Muscle layer of colon (tissue), 2 donors: ENCODE measurements around the gene EFNA3.

Experiments used
- H3K27ac ChIP-seq: one replicate; pipeline ENCODE4 v1.7.0; 2013; ENCODE audit warnings: low read depth, mild to moderate bottlenecking, low read length, moderate library complexity
- H3K27me3 ChIP-seq, 2 donors: one replicate each; pipeline ENCODE4 v1.7.0; 2013; ENCODE audit warnings: low read length in 2 of 2, mild to moderate bottlenecking in 2 of 2; ENCODE audit not compliant: insufficient read depth in 2 of 2, control insufficient read depth in 1 of 2
- H3K36me3 ChIP-seq: one replicate; pipeline ENCODE4 v1.7.0; 2013; ENCODE audit warnings: mild to moderate bottlenecking, low read length; ENCODE audit not compliant: insufficient read depth
- H3K4me1 ChIP-seq: one replicate; pipeline ENCODE4 v1.7.0; 2013; ENCODE audit warnings: mild to moderate bottlenecking, low read length; ENCODE audit not compliant: insufficient read depth
- H3K4me3 ChIP-seq, 2 donors: one replicate each; pipeline ENCODE4 v1.7.0; 2013; ENCODE audit warnings: low read length in 2 of 2, low read depth in 1 of 2, mild to moderate bottlenecking in 1 of 2, moderate library complexity in 1 of 2
- H3K9ac ChIP-seq: one replicate; pipeline ENCODE4 v1.7.0; 2013; ENCODE audit warnings: low read length
- H3K9me3 ChIP-seq: one replicate; pipeline ENCODE4 v1.7.0; 2013; ENCODE audit warnings: mild to moderate bottlenecking, low read length
- donor health status: abdominal sarcoma.
- donor health status: Adenocarcinoma of cecum.

Gene EFNA3

DNA sequence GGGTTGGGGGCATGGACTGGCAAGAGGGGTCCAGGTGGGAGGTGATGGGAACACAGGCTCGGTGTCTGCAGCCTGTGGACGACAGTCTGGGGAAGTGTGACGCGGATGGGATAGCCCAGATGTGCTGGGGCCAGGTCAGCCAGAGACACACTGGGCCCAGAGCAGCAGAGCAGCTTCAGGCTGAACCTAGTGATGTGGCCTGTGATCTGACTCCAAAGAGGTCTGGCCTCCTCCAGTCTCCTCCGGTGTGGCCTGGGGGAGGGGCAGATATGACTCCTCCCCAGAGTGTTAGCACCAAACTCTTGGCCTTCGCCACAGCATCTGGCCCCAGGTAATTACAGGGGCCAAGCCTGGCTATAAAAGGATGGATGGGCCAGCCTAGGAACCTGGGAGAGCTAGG is 13.5 kb downstream of the EFNA3 start:
- Histone ChIP-seq H3K9ac (no peak overlapping the region), H3K4me3 (no peak overlapping the region), H3K27me3 (no peaks in the 10 kb centered on the region), H3K36me3 (no peaks in the 10 kb centered on the region), H3K4me1 (peaks cover 28% of the 10 kb centered on the region), H3K27ac (no peak overlapping the region), H3K9me3 (no peaks in the 10 kb centered on the region)

DNA sequence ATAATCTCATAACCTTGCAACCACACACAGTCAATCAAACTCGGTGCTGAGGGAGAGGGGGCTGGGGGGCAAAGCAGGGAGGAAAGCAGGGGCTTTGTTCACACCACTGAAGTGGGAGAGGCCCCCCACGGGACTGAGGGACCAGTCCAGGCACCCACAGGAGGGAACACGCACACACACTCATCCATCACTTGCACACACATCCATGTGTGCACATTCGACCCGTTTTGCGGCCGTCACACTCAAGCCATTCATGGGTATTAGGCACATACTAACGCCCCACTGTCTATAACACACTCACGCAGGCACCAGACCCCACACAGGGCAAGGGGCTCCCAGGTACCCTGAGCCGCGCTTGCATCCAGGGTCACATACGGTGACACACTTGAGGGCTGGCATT is 14.0 kb downstream of the EFNA3 start:
- H3K27ac ChIP-seq, result no peak overlapping the region
- no peaks in the 10 kb centered on the region for H3K36me3 ChIP-seq
- H3K4me1 ChIP-seq, result peaks cover 28% of the 10 kb centered on the region
- H3K27me3 ChIP-seq, result no peaks in the 10 kb centered on the region
- no peak overlapping the region for H3K4me3 ChIP-seq
- no peaks in the 10 kb centered on the region for H3K9me3 ChIP-seq
- no peak overlapping the region for H3K9ac ChIP-seq

DNA sequence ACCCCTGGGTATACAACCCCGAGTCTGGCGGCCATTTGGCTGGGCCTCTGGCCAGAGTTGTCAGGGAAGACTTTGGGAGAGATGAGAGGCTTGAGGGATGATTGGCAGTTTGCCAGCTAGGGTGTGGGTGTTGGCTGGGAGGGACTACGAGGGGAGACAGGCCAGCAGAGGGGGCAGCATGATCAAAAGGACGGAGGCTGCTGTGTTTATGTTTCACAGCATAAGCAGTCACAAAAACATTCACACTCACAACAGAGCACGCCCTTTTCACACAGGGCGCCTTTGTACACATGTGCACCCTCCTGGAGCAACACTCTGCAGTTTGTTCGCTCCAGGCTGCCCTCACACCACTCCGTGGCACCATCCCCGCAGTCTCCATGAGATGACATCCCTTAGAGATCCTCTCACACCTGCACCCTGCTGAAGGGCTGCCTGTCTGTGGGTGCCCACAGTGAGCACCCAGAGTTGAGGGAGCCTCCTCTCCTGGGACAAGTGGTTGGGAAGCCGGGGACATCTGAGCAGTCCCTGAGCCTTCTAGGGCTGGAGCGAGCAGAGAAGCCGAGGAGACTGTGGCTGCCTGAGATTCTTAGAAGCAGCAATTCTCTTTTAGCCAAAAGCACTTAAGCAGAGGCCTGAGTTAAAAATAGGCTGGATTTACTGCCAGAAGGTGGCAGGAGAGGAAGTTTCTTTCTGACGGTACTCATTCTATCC is 15.4 kb downstream of the EFNA3 start:
- Histone ChIP-seq H3K9ac (no peak overlapping the region), H3K4me3 (peak overlapping the region; percentile 11 to 26), H3K36me3 (no peaks in the 10 kb centered on the region), H3K27me3 (no peaks in the 10 kb centered on the region), H3K27ac (peak overlapping the region; percentile 77), H3K4me1 (peaks cover 28% of the 10 kb centered on the region), H3K9me3 (no peaks in the 10 kb centered on the region)

DNA sequence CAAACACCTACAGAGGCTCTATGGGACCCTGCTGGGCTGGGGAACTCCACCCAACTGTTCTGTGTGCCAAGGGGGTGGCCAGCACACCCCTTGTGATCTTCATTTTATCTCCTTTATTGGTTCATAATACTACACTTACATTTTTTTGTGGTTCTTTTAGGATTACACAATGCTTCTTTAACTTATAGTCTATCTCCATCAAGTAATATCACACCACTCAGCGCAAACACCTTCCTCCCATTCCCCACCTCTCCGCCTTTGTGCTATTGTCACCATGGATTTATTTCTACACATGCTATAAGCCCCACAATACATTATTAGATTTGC is 15.9 kb downstream of the EFNA3 start:
- H3K27ac ChIP-seq, result peak overlapping the region; percentile 6

DNA sequence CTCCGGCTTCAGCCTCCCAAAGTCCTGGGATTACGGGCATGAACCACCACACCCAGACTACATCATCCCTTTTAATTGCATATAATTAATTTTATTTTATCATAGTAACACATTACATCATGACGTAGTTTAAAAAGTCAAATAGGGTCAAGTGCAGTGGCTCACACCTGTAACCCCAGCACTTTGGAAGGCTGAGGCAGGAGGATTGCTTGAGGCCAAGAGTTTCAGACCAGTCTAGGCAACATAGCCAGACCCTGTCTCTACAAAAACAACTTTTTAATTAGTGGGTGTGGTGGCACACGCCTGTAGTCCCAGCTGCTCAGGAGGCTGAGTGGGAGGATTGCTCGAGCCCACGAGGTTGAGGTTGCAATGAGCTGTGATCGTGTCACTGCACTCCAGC is 20.7 kb downstream of the EFNA3 start:
- Histone ChIP-seq H3K4me3 (no peak overlapping the region), H3K36me3 (no peaks in the 10 kb centered on the region), H3K9me3 (no peaks in the 10 kb centered on the region), H3K27me3 (no peaks in the 10 kb centered on the region), H3K4me1 (peaks cover 5% of the 10 kb centered on the region), H3K27ac (no peak overlapping the region), H3K9ac (no peak overlapping the region)

More for the DNA sequence above, 15.9 kb downstream of the EFNA3 start:
- Histone ChIP-seq H3K9ac (no peak overlapping the region), H3K36me3 (no peaks in the 10 kb centered on the region), H3K4me3 (peak overlapping the region in 1 of 2 donors; percentile 26), H3K9me3 (no peaks in the 10 kb centered on the region), H3K4me1 (peaks cover 28% of the 10 kb centered on the region), H3K27me3 (no peaks in the 10 kb centered on the region)

DNA sequence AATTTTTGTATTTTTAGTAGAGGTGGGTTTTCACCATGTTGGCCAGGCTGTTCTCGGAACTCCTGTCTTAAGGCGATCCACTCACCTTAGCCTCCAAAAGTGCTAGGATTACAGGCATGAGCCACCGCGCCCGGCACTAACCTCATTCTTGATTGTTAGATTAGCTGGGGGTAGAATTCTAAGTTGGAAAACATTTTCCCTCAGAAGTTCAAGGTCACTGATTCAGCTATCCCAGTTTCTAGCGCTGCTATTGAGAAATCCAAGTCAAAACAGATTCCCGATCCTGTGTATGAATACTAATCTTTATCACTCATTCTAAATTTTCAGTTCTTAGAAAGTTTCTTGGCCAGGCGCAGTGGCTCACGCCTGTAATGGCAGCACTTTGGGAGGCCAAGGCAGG is 24.7 kb downstream of the EFNA3 start:
- H3K4me3 ChIP-seq, result no peak overlapping the region
- no peak overlapping the region for H3K9ac ChIP-seq
- no peaks in the 10 kb centered on the region for H3K9me3 ChIP-seq
- H3K27me3 ChIP-seq, result no peaks in the 10 kb centered on the region
- H3K27ac ChIP-seq, result no peak overlapping the region
- no peaks in the 10 kb centered on the region for H3K4me1 ChIP-seq
- H3K36me3 ChIP-seq, result no peaks in the 10 kb centered on the region

DNA sequence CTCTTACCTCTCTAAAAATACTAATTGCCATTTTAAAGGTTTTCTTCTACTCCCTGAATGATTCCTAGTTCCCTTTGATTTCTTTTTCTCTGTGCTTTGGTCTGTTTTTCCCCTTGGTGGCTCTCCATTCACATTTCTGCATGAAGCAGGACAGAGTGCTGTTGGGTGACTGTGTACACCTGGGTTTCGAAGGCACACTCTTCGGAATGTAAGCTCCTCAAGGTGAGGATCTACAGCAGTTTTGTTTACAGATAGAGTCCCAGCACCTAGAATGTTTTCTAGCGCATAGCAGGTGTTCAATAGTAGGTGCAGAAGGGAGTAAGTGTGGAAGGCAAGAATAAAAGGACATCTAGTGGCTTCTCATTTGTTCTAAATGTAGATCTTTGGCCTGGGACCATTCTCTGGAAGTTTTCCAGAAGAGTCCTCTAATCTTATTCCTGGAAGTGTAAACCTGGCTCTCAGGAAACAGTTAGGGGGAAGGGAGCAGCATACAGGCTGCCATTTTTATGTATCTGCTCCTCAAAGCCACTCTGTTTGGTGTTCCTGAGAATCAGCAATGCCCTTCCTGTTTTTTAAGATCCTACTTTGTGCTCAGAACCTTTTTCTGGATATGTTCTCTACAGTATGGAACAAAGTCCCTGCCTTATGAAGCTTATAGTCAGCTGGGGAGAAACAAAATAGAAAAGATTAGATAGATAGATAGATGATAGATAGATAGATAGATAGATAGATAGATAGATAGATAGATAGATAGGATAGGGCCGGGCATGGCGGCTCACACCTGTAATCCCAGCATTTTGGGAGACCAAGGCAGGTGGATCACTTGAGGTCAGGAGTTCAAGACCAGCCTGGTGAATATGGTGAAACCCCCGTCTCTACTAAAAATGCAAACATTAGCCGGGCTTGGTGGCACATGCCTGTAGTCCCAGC is 26.2 kb downstream of the EFNA3 start:
- no peaks in the 10 kb centered on the region for H3K27me3 ChIP-seq
- H3K27ac ChIP-seq, result no peak overlapping the region
- no peaks in the 10 kb centered on the region for H3K4me1 ChIP-seq
- H3K4me3 ChIP-seq, result no peak overlapping the region
- H3K36me3 ChIP-seq, result no peaks in the 10 kb centered on the region
- no peak overlapping the region for H3K9ac ChIP-seq
- no peaks in the 10 kb centered on the region for H3K9me3 ChIP-seq

DNA sequence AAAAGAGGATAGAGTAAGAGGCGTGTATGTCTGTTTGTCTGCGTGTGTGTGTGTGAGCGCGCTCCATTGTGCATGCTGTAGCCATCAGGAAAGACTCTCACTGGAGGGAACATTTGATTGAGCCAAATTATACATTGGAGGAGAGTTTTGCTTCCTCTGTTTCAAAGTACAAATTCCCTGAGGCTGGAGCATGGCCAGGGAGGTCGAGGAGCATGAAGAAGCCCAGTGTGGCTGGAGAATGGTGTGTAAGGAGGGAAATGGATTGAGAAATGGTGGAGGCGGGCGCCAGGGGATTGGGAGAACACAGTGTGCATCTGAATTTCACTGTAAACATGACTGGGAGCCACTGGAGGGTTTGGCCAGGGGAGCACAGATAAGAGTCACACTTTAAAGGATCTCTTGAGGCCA is 27.0 kb downstream of the EFNA3 start:
- Histone ChIP-seq H3K9ac (no peak overlapping the region), H3K4me1 (no peaks in the 10 kb centered on the region), H3K36me3 (no peaks in the 10 kb centered on the region), H3K9me3 (no peaks in the 10 kb centered on the region), H3K27me3 (no peaks in the 10 kb centered on the region), H3K4me3 (no peak overlapping the region), H3K27ac (no peak overlapping the region)

DNA sequence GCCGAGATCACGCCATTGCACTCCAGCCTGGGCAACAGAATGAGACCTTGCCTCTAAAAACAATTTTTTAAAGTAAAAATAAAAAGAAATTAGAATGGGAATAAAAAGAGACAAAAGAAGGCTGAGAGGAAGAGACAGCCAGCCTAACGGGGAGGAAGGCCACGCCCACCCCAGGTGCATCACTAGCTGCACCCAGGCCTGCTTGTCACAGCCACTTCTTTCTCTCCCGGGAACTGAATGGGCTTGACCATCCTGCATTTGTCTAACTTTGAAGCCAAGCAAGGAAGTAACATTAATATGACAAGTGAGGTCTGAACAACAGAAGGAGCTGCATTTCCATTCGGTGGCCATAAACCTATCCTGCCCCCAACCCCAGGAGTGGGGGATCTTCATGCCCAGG is 28.2 kb downstream of the EFNA3 start:
- no peaks in the 10 kb centered on the region for H3K4me1 ChIP-seq
- H3K27ac ChIP-seq, result no peak overlapping the region
- H3K9me3 ChIP-seq, result no peaks in the 10 kb centered on the region
- no peak overlapping the region for H3K9ac ChIP-seq
- no peaks in the 10 kb centered on the region for H3K36me3 ChIP-seq
- H3K4me3 ChIP-seq, result no peak overlapping the region
- H3K27me3 ChIP-seq, result no peaks in the 10 kb centered on the region

DNA sequence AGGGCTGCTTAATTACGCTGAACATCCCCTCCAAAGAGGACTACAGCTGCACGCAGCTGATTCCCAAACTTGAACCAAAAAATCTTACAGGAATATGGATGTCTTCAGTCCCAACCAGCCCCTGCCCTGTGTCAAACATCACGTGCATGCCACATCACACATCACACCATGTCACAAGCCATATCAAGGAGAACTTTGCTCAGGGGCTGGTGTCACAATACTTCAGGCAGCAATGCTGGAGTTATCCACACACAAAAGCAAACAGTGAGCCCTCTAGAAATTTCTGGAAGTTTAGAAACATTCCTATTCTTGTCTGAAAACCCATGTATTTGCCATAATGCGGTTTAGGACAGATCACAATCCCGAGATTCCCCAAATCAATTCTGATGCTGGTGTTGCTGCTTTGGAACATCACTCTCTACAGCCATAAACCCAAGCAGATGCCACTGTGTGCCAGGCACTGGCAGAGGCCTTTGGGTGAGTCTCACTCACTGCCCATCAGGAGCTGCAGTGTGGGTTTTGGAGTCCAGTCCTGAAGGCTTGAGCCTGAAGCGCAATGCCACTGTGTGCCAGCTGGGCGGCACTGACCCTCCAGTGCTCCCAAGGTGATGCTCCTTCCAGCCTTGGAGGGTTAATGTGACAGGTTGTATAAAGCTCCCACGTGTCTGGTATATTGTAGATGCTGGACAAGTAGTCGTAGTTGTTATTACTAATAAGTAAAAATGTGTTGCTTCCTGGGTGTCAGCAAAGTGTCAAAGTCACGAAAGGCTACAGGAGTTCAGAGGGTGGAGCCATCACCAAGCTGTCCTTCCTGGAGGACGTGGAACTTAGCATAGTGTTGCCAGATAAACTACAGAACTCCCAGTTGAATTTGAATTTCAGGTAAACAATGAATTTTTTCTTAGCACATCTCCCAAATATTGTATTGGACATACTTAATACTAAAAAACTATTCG is 28.9 kb downstream of the EFNA3 start:
- Histone ChIP-seq H3K9me3 (no peaks in the 10 kb centered on the region), H3K4me3 (no peak overlapping the region), H3K27me3 (no peaks in the 10 kb centered on the region), H3K4me1 (no peaks in the 10 kb centered on the region), H3K27ac (no peak overlapping the region), H3K9ac (no peak overlapping the region), H3K36me3 (no peaks in the 10 kb centered on the region)

DNA sequence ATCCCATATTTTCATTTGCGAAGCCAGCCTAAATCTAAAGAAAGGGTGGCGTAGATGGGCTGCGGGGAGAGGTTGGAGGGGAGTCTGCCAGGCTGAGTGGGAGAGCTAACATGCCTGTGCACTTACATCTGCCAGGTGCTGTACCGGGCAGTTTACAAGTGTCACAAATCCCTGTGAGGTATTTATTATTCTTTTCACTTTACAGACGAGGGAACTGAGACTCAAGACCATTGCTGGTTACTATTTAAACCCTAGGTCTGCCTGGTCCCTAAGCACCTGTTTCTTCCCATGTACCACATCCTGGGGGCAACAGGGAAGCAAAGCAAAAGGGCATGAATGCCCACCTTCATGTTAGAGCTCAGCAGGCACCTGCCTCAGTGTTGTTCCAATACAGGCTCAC is 29.7 kb downstream of the EFNA3 start:
- H3K4me1 ChIP-seq, result no peaks in the 10 kb centered on the region

More for the DNA sequence above, 29.7 kb downstream of the EFNA3 start:
- no peaks in the 10 kb centered on the region for H3K36me3 ChIP-seq
- H3K9ac ChIP-seq, result no peak overlapping the region
- H3K27ac ChIP-seq, result no peak overlapping the region
- no peaks in the 10 kb centered on the region for H3K9me3 ChIP-seq
- H3K27me3 ChIP-seq, result no peaks in the 10 kb centered on the region
- H3K4me3 ChIP-seq, result no peak overlapping the region
